ENCODE measurements around the gene DHFR. TPM values are rescaled to one million over a fixed set of nuclear protein-coding genes. Genes with fewer than 3 reads are reported as not detected.

Gene DHFR
- total RNA-seq (2021; ENCODE audit: unreplicated experiment) (58.7 TPM), Bru-seq, nascent RNA (percentile 84 among the genes with signal in this experiment), BruChase-seq, experiment 1, labeled RNA remaining after a 6-hour chase (percentile 75 among the genes with signal in this experiment), BruChase-seq, experiment 2, labeled RNA remaining after a 2-hour chase (percentile 65 among the genes with signal in this experiment)
- polyA plus RNA-seq (2012), result 14.6 and 24.3 TPM in 2 replicates
- long read RNA-seq, transcript DHFR-201 (6 exons, 3,917 nt), result major isoform, 36 of 59 reads
- long read RNA-seq, partial matches to known transcripts, result 1 of 59 reads
- long read RNA-seq, other reads (novel, unspliced or antisense), result 21 of 59 reads

DNA sequence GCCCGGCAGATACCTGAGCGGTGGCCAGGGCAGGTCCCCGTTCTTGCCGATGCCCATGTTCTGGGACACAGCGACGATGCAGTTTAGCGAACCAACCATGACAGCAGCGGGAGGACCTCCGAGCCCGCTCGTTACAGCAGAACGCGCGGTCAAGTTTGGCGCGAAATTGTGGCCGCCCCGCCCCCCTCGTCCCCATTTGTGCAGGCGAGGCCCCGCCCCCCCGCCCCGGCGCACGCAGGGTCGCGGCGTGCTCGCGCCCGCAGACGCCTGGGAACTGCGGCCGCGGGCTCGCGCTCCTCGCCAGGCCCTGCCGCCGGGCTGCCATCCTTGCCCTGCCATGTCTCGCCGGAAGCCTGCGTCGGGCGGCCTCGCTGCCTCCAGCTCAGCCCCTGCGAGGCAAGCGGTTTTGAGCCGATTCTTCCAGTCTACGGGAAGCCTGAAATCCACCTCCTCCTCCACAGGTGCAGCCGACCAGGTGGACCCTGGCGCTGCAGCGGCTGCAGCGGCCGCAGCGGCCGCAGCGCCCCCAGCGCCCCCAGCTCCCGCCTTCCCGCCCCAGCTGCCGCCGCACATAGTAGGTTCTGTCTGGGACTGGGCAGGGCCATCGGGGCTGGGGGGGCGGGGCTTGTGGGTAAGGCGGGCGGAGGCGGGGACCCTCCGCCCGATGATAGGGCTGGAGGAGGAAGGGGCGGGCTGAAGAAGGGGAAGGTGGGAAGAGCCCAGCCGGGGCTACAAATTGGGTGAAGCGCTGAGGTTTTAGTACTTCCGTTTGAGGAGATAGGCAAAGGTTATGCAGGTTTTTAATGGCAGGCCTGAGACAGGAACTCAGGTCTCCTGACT, at the start of gene DHFR, which contains the start of gene MSH3:
Gene DHFR, minus strand, starts transcription at position 593 of the 840 bp plus-strand sequence. Its CDS starts 494 bp downstream, at position 99.
Gene MSH3, plus strand, starts transcription at position 262 of the 840 bp plus-strand sequence. Its CDS starts 76 bp downstream, at position 338.
- peak; percentile 84 for TF ChIP-seq POLR2A (IDR thresholded peaks at IDR 0.05; ENCODE audit: borderline replicate concordance, extremely low read depth, insufficient read depth, insufficient read length)
- TF ChIP-seq EZH2phosphoT487 (IDR thresholded peaks at IDR 0.05; ENCODE audit: borderline replicate concordance), result no peak
- peak; percentile 35; the same call in 1 of the 2 replicates for TF ChIP-seq SRF (IDR thresholded peaks at IDR 0.05; ENCODE audit: low read depth)
- TF ChIP-seq ELF1 (IDR thresholded peaks at IDR 0.05; ENCODE audit: borderline replicate concordance, low read depth), result 0 out of 2 replicates have a peak, but pooled peaks have one; percentile 14
- no peak for TF ChIP-seq ZNF274 (IDR thresholded peaks at IDR 0.05; ENCODE audit: low read depth, low read length)
- peak; percentile 48; the same call in 1 of the 2 replicates for TF ChIP-seq SP1 (IDR thresholded peaks at IDR 0.05; ENCODE audit: low read depth)
- TF ChIP-seq CEBPB (IDR thresholded peaks at IDR 0.05; ENCODE audit: low read depth), result no peak
- TF ChIP-seq CBX3 (IDR thresholded peaks at IDR 0.05; ENCODE audit: low read depth), result no peak
- peak in 2 of 3 experiments; percentile 42 to 43; a peak in 4 of 6 replicates for TF ChIP-seq CTCF (IDR thresholded peaks at IDR 0.05 in 2 of 3, conservative IDR thresholded peaks at IDR 0.05 in 1 of 3; ENCODE audit: borderline replicate concordance in 1 of 3, insufficient read depth in 1 of 3, low read depth in 2 of 3, low read length in 2 of 3)
- no peak for TF ChIP-seq JUND (IDR thresholded peaks at IDR 0.05)
- TF ChIP-seq MAX (IDR thresholded peaks at IDR 0.05), result 0 out of 2 replicates have a peak, but pooled peaks have one; percentile 25
- TF ChIP-seq ZBTB33 (IDR thresholded peaks at IDR 0.05; ENCODE audit: extremely low read depth, insufficient replicate concordance, low read length), result no peak
- peak; percentile 22; the same call in 1 of the 2 replicates for TF ChIP-seq EGR1 (IDR thresholded peaks at IDR 0.05; ENCODE audit: low read depth)
- TF ChIP-seq SIN3A (IDR thresholded peaks at IDR 0.05; ENCODE audit: low read depth), result peak; percentile 72
- TF ChIP-seq POLR2AphosphoS5 (IDR thresholded peaks at IDR 0.05; ENCODE audit: low read depth, low read length), result peak; percentile 80
- no peak for TF ChIP-seq EZH2 (IDR thresholded peaks at IDR 0.05)
- peak; percentile 69; the same call in 1 of the 2 replicates for TF ChIP-seq ZFX (IDR thresholded peaks at IDR 0.05)
- no peak for TF ChIP-seq YY1 (IDR thresholded peaks at IDR 0.05; ENCODE audit: extremely low read depth, insufficient replicate concordance, low read depth, low read length)
- ChIA-PET POLR2A (interaction anchor here (1.6 kb wide), 1 partner anchor 12 kb away, joined by 5 read pairs; no protein-coding TSS in a partner anchor), CTCF (interaction anchor here (0.6 to 1.5 kb wide), 2 partner anchors 60 to 571 kb away, joined by 3 to 6 read pairs; no protein-coding TSS in a partner anchor), RAD21 (ENCODE audit: low non-redundant PET in 1 of 2, low total read pairs in 2 of 2, uncharacterized antibody in 2 of 2, unreplicated experiment in 2 of 2) (interaction anchor here in 1 of 2 experiments (0.7 kb wide), 1 partner anchor 275 kb away, joined by 3 read pairs; no protein-coding TSS in a partner anchor)
- H4K20me1 ChIP-seq (ENCODE audit: insufficient read depth), result no peaks in the 10 kb centered on the region
- H3K9ac ChIP-seq (ENCODE audit: low read length), result peak within 1 kb of the TSS; percentile 93
- BruUV-seq (replicated peaks), result no TSS peak
- H3K9me3 ChIP-seq (ENCODE audit: control insufficient read depth in 1 of 2, insufficient read depth in 1 of 2, low read depth in 1 of 2, low read length in 2 of 2), result no peaks in the 10 kb centered on the region
- H3K36me3 ChIP-seq (ENCODE audit: control insufficient read depth in 1 of 2, insufficient read depth in 2 of 2, low read length in 2 of 2), result peaks cover 8 to 11% of the 10 kb centered on the region in 2 experiments; a peak in 2 of 4 replicates
- H3K27ac ChIP-seq (ENCODE audit: low read depth, low read length), result peak within 1 kb of the TSS; percentile 86
- no peaks in the 10 kb centered on the region for H3K9me2 ChIP-seq (ENCODE audit: insufficient read depth)
- DNase-seq (ENCODE audit: low read depth, low spot score) (peak; percentile 85), ATAC-seq (peak; percentile 75)
- no peak within 1 kb of the TSS for H2AFZ ChIP-seq (ENCODE audit: low read depth, low read length, poor library complexity, severe bottlenecking)
- peaks cover 35% of the 10 kb centered on the region for H3K79me2 ChIP-seq (ENCODE audit: insufficient read depth, low read length)
- no peaks in the 10 kb centered on the region for H3K27me3 ChIP-seq (ENCODE audit: insufficient read depth, low read length)
- peaks cover 6 to 21% of the 10 kb centered on the region in 2 experiments; a peak in 3 of 4 replicates for H3K4me1 ChIP-seq (ENCODE audit: control insufficient read depth in 1 of 2, insufficient read depth in 2 of 2, low read length in 2 of 2)
- peak within 1 kb of the TSS; percentile 64 to 83 for H3K4me3 ChIP-seq (replicated peaks in 1 of 2; ENCODE audit: low read depth in 1 of 2, low read length in 2 of 2)
- intact Hi-C loops (cut with micrococcal nuclease), result loop anchor here (5.0 kb wide), 1 partner anchor 167 kb away; the partner anchor contains the start of gene FAM151B
- peak within 1 kb of the TSS; percentile 85 for H3K4me2 ChIP-seq (ENCODE audit: low read length)

All from HCT116 (cell line).